ENCODE data around the gene ANKRD33B.

Gene ANKRD33B

DNA sequence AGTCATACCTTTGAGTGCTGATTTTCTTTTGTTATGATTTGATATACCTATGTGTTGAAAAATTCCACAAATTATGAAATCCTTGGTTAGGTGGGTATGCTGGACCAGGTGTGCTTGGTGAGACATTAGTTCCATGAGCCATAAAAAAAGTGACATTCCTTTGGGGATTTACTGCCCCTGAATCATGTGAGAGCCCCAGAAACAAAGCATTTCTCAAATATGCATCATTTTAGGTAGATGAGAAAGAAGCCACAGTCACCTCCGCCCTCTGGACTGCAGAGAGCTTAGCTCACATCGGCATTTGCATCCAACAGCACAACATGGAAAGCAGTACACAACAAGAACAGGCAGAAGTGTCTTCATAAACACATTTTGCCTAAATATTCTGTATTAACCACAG, 141.9 kb downstream of the ANKRD33B start:
- DNase-seq: no peak

DNA sequence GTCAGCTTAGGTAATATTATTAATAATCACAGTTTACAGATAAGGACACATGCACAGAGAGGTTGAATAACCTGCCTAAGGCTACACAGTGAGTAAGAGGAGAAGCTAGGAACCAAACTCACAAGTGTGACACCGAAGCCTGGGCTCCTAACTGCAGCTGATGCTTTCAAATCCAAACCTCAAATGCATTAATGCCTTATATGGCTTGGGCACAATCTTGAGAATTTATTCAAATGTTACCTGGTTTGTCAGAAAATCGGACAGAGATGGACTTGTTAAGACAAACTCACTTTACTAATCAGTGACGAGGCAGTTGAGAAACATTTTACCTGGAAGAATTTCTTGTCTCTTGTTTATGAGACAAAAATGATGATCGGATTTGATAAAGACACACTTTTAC, 142.5 kb downstream of the ANKRD33B start:
- DNase-seq: no peak

Data from retina (tissue), 1 donor.